Effector memory CD4-positive, alpha-beta T cell (primary cell): ENCODE results near the gene PPP1R3C.

Experiments used
- DNase-seq, 3 donors: peaks; one replicate each; pipeline ENCODE4 v3.0.0-alpha.2; 2020
- H3K27ac ChIP-seq: 2 replicates; pipeline ENCODE4 v1.7.0; 2013; ENCODE audit warnings: mild to moderate bottlenecking, low read length, moderate library complexity; ENCODE audit not compliant: insufficient read depth, poor library complexity, severe bottlenecking
- H3K27me3 ChIP-seq: replicated peaks from 2 replicates; pipeline ENCODE4 v1.7.0; 2013; ENCODE audit warnings: mild to moderate bottlenecking, low read length; ENCODE audit not compliant: insufficient read depth, control insufficient read depth, poor library complexity, severe bottlenecking
- H3K36me3 ChIP-seq: 2 replicates; pipeline ENCODE4 v1.7.0; 2013; ENCODE audit warnings: mild to moderate bottlenecking, low read length, moderate library complexity; ENCODE audit not compliant: control insufficient read depth, insufficient read depth
- H3K4me1 ChIP-seq: 2 replicates; pipeline ENCODE4 v1.7.0; 2013; ENCODE audit warnings: low read length, mild to moderate bottlenecking; ENCODE audit not compliant: control insufficient read depth, insufficient read depth, poor library complexity, severe bottlenecking
- H3K4me3 ChIP-seq: 2 replicates; pipeline ENCODE4 v1.7.0; 2013; ENCODE audit warnings: low read length, low read depth, mild to moderate bottlenecking; ENCODE audit not compliant: insufficient read depth, poor library complexity, severe bottlenecking
- H3K9me3 ChIP-seq: 2 replicates; pipeline ENCODE4 v1.7.0; 2013; ENCODE audit warnings: mild to moderate bottlenecking, low read length, moderate library complexity; ENCODE audit not compliant: control insufficient read depth

Gene PPP1R3C

DNA sequence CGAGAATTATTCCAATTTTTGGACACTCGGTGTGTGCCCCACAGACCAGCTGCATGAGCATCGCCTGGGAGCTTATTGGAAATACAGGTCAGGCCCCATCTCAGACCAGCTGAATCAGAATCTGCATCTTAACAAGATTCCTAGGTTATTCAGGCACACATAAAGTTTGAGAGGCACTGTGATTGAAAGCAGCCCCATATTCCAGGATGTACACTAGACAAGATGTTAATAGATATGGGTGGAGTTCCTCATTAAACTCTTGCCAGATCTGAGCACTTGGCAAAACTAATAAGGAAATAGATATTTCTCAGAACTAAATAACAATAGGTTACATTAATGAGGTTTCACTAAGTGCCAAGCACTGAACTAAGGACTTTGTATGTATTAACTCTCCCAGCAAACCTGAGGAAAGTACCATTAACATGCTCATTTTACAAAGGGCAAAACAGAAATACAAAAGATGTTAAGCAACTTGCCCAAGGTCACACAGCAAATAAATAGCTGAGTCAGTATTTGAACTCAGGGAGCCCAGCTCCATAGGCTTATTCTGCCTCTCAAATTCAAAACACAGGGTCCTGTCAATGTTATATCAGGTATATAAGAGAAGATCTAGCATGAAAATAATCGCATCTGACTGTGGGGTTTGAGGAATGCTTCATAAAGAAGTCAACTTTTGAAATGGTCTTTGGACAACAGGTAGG is 29.9 kb downstream of the PPP1R3C start:
- H3K36me3 ChIP-seq, result no peaks in the 10 kb centered on the region

DNA sequence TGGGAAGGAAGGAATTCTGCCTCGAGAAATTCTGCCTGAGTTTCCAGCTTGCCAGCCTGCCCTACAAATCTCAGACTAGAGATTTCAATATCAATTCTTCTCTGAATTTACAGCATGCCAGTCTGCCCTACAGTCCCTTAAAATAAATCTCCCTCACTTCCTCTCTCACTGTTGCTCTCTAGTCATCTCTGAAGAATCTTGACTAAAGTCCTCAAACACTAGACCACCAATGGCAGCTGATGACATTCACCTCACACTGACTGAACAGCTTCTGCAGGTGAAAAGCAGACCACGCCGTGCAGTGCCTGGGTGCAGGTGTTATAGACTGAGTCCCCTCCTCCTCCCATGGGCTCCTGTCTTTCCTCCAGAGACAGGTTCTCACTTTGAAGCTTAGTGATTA is 30.4 kb downstream of the PPP1R3C start:
- H3K9me3 ChIP-seq, result no peaks in the 10 kb centered on the region
- DNase-seq, result no peak
- no peak overlapping the region for H3K4me3 ChIP-seq
- no peak overlapping the region for H3K27ac ChIP-seq
- H3K27me3 ChIP-seq, result no peaks in the 10 kb centered on the region
- no peaks in the 10 kb centered on the region for H3K4me1 ChIP-seq
- H3K36me3 ChIP-seq, result no peaks in the 10 kb centered on the region

More for the DNA sequence above, 29.9 kb downstream of the PPP1R3C start:
- Histone ChIP-seq H3K27me3 (no peaks in the 10 kb centered on the region), H3K4me3 (no peak overlapping the region), H3K9me3 (no peaks in the 10 kb centered on the region), H3K27ac (no peak overlapping the region), H3K4me1 (no peaks in the 10 kb centered on the region)
- DNase-seq, result no peak

DNA sequence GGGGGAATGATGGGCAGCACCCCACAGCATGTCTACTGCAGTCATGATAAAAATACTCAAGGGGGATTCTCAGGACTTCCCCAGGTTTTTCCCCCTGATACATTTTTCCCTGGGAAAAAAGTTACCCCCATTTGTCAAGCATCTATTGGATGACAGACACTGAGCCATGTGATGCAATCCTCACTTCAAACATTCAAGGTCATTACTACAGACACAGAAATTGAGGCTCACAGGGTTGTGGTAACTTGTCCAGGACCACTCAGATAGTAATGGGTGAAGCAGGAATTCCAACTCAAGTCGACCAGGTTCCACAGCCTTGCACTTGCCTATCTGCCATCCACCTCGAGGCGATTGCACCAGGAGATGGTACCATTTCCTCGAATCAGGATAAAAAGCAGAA is 31.7 kb downstream of the PPP1R3C start:
- H3K9me3 ChIP-seq, result no peaks in the 10 kb centered on the region
- DNase-seq, result no peak
- no peaks in the 10 kb centered on the region for H3K27me3 ChIP-seq
- H3K27ac ChIP-seq, result no peak overlapping the region
- no peak overlapping the region for H3K4me3 ChIP-seq
- no peaks in the 10 kb centered on the region for H3K36me3 ChIP-seq
- no peaks in the 10 kb centered on the region for H3K4me1 ChIP-seq

DNA sequence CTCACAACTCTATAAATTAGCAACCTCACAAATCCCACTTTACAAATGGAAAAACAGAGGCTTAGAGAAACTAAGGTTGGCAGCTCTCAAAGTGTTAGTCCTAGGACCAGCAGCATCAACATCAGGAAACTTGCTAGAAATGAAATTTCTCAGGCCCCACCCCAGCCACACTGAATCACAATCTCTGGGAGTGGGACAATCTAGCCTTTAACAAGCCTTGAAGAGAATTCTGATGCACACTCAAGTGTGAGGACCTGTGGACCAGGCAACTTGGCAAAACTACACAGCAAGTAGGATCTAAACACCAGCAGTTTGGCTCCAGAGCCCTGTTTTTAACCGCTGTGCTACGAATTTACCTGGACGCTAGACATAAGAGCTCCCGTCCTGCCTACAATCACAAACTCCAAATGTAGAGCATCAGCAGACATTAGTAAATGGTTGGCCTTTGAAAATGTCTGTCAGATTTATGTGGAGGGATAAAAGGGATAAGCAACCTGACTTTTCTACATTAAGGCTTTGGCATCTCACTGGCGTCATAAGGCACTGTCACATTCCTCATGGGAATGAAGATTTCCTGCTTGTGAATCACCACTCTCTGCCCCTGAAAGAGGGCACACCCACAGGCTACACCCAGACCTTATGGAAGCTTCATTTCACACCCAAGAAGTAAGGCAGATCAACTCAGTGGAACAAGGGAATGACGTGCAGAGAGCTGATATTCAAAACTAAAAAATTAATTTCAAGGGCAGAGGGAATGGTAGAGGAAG is 34.5 kb downstream of the PPP1R3C start:
- DNase-seq, result no peak
- Histone ChIP-seq H3K4me1 (no peaks in the 10 kb centered on the region), H3K27ac (no peak overlapping the region), H3K4me3 (no peak overlapping the region), H3K9me3 (no peaks in the 10 kb centered on the region), H3K36me3 (no peaks in the 10 kb centered on the region), H3K27me3 (no peaks in the 10 kb centered on the region)

DNA sequence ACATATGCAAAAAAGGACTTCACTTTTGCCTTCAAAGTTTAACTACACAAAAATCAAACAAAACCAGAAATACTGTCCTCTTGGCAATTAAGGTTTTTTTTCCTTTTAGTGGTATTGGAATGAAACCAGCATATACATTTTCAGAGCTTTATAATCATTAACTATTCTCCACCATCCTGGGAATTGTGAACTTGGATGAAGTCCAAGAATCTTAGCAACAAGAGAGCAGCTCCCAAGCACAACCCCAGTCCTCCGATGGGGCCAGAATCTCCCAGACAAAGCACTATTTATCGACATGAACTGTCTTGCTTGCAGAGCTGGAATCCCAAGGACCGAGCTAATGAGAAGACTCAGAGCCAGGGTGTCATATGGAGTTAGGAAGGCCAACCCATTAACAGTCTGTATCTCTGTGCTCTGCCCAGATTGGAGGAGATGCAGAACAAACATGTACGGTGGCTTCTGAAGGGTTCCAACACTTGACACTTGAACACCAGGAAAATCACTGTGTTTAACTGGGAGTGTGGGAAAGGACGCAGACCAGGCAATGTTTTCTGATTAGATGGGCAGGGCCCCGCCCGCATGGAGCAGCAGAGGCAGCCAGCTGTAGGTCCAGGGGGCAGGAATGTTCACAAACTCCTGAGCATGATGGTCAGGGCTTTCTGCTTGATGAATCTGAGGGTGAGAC is 35.5 kb downstream of the PPP1R3C start:
- no peak for DNase-seq
- H3K9me3 ChIP-seq, result no peaks in the 10 kb centered on the region

DNA sequence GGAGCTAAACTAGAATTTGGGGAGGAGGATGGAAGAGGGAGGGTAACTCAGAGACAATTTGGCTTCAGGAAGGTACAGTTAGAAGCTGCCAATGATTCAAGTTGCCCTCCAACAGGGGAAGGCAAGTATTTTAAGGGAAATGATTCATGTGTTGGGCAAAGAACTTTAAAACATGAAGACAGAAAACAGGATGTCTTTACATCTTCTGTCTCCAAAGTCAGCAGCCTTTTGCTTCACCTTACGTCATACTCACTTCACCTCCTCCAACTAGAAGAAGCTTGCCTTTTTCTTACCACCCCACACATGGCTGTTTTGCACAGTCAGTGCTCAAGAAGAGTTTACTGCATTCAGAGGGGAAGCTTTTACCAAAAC is 36.1 kb downstream of the PPP1R3C start:
- no peaks in the 10 kb centered on the region for H3K9me3 ChIP-seq
- no peak overlapping the region for H3K27ac ChIP-seq
- H3K36me3 ChIP-seq, result no peaks in the 10 kb centered on the region
- no peaks in the 10 kb centered on the region for H3K27me3 ChIP-seq
- DNase-seq, result no peak
- H3K4me3 ChIP-seq, result no peak overlapping the region
- H3K4me1 ChIP-seq, result no peaks in the 10 kb centered on the region

More for the DNA sequence above, 35.5 kb downstream of the PPP1R3C start:
- Histone ChIP-seq H3K27ac (no peak overlapping the region), H3K36me3 (no peaks in the 10 kb centered on the region), H3K27me3 (no peaks in the 10 kb centered on the region), H3K4me1 (no peaks in the 10 kb centered on the region), H3K4me3 (no peak overlapping the region)

DNA sequence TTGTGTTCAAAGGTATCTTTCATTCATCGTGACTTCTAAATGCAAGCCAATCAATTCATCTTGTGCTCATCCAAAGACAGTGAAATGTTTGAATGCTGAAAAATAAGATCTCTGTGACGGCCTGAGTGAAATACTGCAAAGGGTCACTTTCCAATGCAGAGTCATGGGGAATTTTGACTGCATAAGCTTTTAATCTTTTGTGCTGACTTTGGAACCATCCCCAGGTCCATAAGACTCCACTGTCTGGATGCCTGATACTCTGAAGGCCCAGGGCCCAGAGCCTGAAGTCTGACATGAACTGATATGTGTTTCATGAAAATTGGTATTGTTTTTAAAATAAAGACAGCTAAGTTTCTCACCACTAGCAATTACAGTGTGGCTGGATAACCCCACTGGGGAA is 39.0 kb downstream of the PPP1R3C start:
- H3K27me3 ChIP-seq, result no peaks in the 10 kb centered on the region
- no peaks in the 10 kb centered on the region for H3K9me3 ChIP-seq
- no peaks in the 10 kb centered on the region for H3K4me1 ChIP-seq
- H3K27ac ChIP-seq, result no peak overlapping the region
- H3K4me3 ChIP-seq, result no peak overlapping the region
- H3K36me3 ChIP-seq, result no peaks in the 10 kb centered on the region
- DNase-seq, result no peak

DNA sequence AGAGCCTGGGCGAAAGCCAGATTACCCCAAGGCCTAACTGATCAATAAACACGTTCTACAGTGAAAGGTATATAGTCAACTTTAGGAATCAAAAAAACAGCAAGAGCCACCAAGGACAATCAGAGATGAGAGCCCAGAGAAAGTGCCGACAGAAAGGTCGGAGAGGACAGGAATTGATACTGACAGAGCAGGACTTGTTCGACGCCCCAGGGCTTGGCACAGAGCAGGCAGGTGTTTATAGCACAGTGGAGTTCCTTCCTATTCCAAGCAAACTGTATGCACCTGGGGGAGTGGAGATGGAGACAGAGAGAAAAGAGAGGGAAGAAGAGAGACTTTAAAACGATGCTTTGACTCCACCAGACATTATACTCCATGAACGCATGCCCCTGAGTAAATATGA is 39.5 kb downstream of the PPP1R3C start:
- H3K36me3 ChIP-seq, result no peaks in the 10 kb centered on the region
- no peaks in the 10 kb centered on the region for H3K9me3 ChIP-seq
- no peaks in the 10 kb centered on the region for H3K4me1 ChIP-seq
- H3K27ac ChIP-seq, result no peak overlapping the region
- DNase-seq, result no peak
- H3K4me3 ChIP-seq, result no peak overlapping the region
- no peaks in the 10 kb centered on the region for H3K27me3 ChIP-seq

DNA sequence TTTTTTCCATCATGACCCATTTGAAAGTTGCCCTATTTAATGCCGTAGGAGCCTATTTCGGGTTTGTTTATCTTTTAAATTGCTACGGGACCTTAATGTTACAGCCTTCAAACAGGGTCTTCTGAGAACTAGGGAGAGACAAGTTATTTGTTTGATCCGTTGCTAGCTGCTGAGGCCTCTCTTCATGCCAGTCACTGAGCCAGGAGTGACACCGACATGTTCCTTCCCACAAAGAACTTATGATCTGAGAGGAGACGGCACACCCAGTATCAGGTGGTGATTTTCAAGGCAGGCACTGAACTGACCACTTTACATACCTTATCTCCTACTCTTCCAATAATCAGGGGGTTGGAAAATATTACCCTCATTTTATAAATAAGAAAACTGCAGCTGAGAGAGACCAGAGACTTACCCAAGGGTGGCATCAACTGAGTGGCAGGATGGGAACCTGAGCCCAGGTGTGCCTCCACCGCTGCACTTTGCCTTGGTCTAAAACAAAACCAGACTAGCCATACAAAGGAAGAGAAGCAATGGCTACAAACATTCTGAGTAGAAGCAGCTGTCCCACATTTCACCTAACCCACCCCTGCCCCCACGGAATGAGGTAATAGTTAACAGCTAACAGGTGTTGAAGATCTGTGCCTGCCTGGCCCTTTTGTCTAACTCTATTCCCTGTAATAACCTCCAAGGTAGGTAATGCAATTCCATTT is 40.5 kb downstream of the PPP1R3C start:
- no peaks in the 10 kb centered on the region for H3K4me1 ChIP-seq
- no peak for DNase-seq

More for the DNA sequence above, 40.5 kb downstream of the PPP1R3C start:
- no peak overlapping the region for H3K4me3 ChIP-seq
- no peaks in the 10 kb centered on the region for H3K36me3 ChIP-seq
- no peaks in the 10 kb centered on the region for H3K27me3 ChIP-seq
- H3K27ac ChIP-seq, result no peak overlapping the region
- H3K9me3 ChIP-seq, result no peaks in the 10 kb centered on the region
